GM19397 (cell line): ENCODE results near the gene SLC7A10.
"Not testable (repeated sequence)": the region's sequence is repeated elsewhere in the genome, so short reads cannot be mapped to it uniquely, and the experiment has no call there.

Source experiments
- ATAC-seq: cut with Tn5 transposase; IDR thresholded peaks from one replicate; pipeline ENCODE4 v1.9.1; 2021; ENCODE audit warnings: mild to moderate bottlenecking, moderate library complexity; ENCODE audit not compliant: unreplicated experiment

The SLC7A10 gene

GRCh38 chr19:33219261-33219815, 6.3 kb downstream of the SLC7A10 start:
- ATAC-seq = no peak

DNA sequence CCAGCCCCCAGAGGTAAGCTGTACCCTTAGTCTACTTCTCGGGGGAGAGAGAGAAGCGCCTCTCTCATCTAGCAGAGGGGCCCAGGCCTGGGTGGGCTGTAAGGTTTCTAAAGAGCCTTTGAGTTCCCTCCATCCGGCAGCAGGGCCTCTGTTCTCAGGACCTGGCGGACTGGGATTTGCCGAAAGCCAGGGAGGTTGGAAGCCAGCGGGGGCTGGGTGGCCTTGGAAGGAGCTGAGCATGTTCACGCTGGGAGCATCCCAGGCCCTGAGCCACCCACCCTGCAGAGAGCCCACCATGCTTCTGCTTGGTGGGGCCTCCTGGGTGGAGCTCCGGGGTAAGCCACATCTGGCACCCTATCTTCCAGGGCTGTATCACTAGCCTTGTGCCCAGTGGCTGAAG, 7.8 kb downstream of the SLC7A10 start:
- ATAC-seq = no peak

DNA sequence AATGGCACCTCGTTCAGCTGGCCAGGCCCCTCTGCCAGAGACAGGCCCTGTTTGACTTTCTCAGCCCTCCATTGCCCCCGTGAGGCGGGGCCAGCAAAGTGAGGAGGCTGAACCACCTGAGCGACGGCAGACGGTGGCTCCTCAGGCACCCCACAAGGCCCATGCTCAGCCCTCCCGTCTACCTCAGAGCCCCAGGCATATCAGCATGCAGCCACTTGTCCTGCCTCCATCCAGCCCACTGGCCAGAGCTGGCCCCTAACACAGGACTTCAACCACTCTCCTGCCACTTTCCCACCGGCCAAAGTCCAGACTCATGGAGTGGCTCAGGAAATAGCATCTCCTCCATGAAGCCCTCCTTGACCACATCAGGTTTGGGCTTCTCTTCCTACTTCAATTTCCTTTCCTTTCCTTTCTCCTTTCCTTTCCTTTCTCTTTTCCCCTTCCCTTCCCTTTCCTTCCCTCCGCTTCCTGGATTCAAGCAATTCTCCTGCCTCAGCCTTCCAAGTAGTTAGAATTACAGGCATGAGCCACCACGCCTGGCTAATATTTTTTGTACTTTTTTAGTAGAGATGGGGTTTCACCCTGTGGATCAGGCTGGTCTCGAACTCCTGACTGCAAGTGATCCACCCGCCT, 9.3 kb downstream of the SLC7A10 start:
- ATAC-seq = no peak

GRCh38 chr19:33215438-33216197, 10.0 kb downstream of the SLC7A10 start:
- ATAC-seq = no peak

DNA sequence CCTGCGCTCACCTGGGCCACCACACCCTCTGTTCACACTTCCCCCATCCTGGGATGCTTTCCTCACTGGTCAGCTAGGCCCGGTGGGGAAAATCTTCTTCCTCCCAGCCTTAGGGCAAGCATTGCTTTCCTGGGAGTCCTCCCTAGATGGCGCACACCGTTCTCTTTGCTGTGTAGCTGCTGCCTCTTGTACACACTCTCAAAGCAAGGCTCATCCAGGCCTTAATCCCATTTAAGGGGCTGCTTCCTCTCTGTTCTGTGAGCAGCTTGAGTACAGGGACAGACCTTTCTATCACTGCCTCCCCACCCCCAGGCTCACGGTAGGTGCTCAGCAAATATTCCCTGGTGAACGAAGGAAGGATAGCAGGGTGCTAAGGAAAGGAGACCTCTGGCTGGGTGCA, 11.1 kb downstream of the SLC7A10 start:
- ATAC-seq = no peak

DNA sequence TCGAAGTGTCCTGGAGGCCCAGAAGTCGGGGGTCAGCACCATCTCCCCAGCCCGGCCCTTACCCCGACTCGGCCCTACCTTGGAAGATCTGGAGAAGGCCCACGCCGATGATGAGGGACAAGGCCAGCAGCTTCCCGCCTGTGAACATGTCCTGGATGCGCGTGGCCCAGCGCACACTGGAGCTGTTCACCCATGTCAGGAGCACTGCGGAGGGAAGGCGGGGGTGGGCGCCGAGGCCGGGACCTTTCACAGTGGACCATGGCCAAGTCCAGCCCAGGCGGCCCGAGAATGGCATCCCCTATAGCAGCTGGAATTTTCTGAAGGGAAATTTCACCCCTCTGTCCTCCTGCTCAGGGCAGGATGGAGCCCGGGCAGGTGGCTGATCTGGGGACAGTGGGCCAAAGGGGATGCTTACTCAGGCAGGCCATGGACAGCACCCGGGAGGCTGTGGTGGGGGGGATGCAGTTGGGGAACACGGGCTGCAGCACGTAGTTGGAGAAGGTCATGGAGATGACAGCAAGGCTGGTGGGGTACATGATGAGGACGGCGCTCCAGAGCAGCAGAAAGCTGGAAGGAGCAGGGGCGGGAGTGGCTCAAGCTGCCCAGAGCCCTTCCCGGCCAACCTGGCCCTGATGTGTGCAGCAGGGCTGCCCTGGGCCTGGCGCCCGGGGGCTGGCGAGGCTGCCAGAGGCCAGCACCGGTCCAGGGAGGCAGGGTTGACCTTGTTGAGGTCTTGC, 13.0 kb downstream of the SLC7A10 start:
- ATAC-seq = no peak

DNA sequence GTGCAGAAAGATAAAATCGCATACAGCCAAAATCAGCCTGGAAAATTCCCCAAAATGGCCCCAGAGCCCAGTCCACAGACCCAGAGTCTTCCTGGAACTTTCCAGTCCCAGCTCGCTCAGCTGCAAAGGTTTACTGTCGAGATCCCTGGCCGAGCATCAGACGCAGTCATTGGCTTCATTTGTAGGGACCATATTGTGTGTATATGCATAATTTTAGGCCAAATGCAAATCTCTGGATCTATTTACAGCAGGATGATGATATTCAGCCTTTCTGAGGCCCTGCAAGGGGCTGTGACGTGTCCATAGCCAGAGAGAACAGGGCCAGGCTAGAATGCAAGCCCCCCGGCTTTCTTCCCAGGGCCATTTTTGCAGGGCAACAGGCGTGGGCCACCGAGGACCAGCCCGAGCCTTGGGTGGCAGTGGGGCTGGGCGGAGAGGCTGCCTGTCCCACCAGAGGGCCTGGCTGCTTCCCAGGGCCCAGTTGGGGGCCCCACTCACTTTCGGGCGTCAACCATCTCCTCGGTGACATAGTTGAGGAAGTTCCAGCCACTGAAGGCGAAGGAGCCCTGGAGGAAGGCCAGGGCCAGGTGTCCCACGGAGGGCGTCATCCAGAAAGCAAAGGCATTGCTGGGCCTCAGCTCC, 13.7 kb downstream of the SLC7A10 start:
- ATAC-seq = no peak

DNA sequence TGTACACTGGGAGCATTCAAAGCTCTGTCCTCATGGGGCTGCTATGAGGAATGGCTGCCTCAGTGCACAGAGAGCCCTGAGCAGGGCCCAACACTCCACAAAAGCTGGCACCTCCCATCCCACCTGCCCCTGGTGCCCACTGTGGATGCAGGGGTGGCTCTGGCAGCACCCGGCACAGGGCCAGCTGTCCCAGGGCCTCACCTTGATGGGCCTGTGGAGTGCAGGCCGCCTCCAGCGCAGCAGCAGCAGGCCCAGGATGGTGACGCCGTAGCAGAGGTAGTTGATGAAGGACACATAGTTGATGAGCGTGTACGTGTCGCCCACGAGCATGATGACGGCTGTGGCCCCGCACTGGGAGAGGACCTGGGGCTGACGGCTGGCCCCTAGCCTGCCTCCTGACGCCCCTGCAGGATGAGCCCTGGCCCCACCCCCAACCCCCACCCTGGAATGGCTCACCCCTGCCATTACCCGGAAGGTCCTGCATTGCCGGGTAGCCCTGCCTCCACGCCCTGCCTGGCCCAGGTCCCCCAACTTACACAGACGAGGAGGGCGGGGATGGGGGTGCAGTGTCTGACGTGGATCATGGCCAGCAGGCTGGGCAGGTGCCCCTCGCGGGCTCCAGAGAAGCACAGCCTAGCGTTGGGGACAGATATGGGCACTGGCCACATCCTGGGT, 15.2 kb downstream of the SLC7A10 start:
- ATAC-seq = no peak

DNA sequence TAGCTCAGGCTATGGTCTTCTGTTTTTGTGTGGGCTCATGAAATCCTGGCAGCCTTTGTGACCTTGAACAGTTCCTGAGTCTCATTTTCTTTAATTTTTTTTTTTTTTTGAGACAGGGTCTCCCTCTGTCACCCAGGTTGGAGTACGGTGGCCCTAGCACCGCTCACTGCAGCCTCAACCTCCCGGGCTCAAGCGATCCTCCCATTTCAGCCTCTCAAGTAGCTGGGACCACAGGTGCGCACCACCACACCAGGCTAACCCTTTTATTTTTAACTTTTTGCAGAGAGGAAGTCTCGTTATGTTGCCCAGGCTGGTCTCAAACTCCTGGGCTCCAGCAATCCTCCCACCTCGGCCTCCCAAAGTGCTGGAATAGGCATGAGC, 15.8 kb downstream of the SLC7A10 start:
- ATAC-seq = not testable (repeated sequence)

DNA sequence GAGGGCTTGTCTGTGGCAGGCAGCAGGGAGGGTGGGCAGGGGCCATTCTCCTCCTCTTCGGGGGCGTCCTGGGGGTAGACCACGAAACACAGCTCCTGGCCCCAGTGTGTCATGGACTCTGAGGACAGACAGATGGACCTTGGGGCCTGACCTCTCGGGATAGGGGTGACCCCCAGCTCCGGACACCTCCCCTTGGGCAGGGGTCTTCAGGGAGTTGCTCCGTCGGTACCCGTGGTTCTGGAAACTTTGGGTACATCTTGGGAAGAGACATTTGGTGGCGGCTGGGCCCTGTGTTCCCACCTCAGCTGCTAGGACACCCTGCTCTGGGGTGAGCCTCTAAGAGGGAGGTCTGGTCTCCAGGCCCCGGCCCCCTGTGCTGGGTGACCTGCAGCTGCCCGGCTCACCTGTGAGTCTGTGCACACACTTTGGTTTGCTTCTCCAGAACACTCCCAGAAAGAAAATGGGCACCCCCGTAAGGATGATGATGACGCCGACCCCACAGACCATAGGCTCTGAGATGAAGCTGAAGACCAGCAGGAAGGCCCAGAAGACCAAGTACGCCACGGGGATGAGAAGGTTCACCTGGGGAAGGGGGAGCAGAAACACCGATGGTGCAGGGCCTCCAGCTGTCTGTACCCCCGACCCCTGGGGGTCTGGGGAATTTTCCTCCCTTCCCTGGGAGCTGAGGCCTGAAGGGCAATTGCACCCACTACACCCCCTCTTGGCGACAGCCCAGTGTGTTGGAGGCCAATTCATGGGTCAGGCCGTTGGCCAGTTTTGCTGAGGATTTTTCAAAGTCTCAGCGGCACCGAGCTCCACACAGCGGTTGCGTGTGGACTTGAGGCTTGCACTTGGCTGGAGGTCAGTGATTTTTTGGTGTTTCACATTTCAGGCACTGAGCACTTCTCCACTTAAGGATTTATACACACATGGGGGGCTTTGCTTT, 16.5 kb downstream of the SLC7A10 start:
- ATAC-seq = no peak

GRCh38 chr19:33208371-33208895, 17.2 kb downstream of the SLC7A10 start:
- no peak for ATAC-seq

DNA sequence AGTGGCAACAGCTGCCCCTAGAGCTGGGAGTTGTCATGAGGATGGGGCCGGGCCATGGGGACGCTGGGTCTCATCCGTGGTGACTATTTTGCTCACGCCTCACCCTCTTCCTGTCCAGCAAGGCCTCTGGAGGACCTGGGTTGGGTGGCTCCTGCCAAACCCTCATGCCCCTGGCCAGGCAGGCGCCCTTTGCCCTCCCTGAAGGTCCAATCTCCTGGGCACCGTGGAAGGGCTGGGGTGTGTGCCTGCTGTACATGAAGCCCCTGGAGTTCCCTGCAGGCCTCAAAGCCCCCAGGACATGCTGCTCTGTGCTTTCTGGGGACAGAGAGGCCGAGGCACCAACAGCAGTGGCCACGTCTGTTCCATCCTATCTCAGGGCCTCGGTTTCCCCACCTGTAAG, 17.7 kb downstream of the SLC7A10 start:
- no peak for ATAC-seq

GRCh38 chr19:33207040-33207620, 18.5 kb downstream of the SLC7A10 start:
- ATAC-seq = no peak

- ATAC-seq = no peak
Measured at GRCh38 chr19:33206261-33207039, 19.2 kb downstream of the SLC7A10 start.

- no peak for ATAC-seq
Measured at GRCh38 chr19:33205531-33206260, 20.0 kb downstream of the SLC7A10 start.

- ATAC-seq = no peak
Measured at GRCh38 chr19:33205110-33205509, 20.5 kb downstream of the SLC7A10 start.

- ATAC-seq = no peak
Measured at GRCh38 chr19:33204136-33204973, 21.3 kb downstream of the SLC7A10 start.
